ENCODE data around the gene GSK3A. TPM values are rescaled to one million over a fixed set of nuclear protein-coding genes. Genes with fewer than 3 reads are reported as not detected.
A peak's percentile ranks its signal among the peaks of the same experiment; 100 is the strongest.

Gene GSK3A
- total and polyA plus RNA-seq, 9 of the 15 experiments (the other 6 are each of a cell fraction or from before 2014, with no cell fraction given): 0.62 to 90.7 (median 33.3) TPM

- TF ChIP-seq ZNF512 (tag; IDR thresholded peaks at IDR 0.05) (no peak), ZC3H8 (IDR thresholded peaks at IDR 0.05) (no peak), ZNF197 (CRISPR knock-in tag; IDR thresholded peaks at IDR 0.05; ENCODE audit: low read depth) (no peak), ZBTB17 (CRISPR knock-in tag; IDR thresholded peaks at IDR 0.05) (no peak), FOXK1 (CRISPR knock-in tag; IDR thresholded peaks at IDR 0.05; ENCODE audit: borderline replicate concordance) (no peak), ATF1 (CRISPR knock-in tag; IDR thresholded peaks at IDR 0.05) (no peak), ATF1 (tag; IDR thresholded peaks at IDR 0.05) (no peak), DEAF1 (CRISPR knock-in tag; IDR thresholded peaks at IDR 0.05) (no peak), CTBP1 (IDR thresholded peaks at IDR 0.05; ENCODE audit: borderline replicate concordance) (peak; percentile 74), ARID3B (CRISPR knock-in tag; IDR thresholded peaks at IDR 0.05; ENCODE audit: borderline replicate concordance) (no peak), USF1 (CRISPR knock-in tag; IDR thresholded peaks at IDR 0.05) (no peak), DACH1 (IDR thresholded peaks at IDR 0.05; ENCODE audit: partially characterized antibody) (peak; percentile 32), IRF2 (CRISPR knock-in tag; IDR thresholded peaks at IDR 0.05) (no peak), KLF13 (tag; IDR thresholded peaks at IDR 0.05; ENCODE audit: borderline replicate concordance, low read depth) (no peak), SMARCE1 (IDR thresholded peaks at IDR 0.05) (no peak), SETDB1 (IDR thresholded peaks at IDR 0.05; ENCODE audit: low read length) (no peak), FOXP4 (CRISPR knock-in tag; IDR thresholded peaks at IDR 0.05; ENCODE audit: borderline replicate concordance) (0 out of 2 replicates have a peak, but pooled peaks have one; percentile 5), ZNF134 (CRISPR knock-in tag; conservative IDR thresholded peaks at IDR 0.05) (peak; percentile 66), TAF15 (IDR thresholded peaks at IDR 0.05; ENCODE audit: low read depth, low read length) (no peak), LCOR (CRISPR knock-in tag; IDR thresholded peaks at IDR 0.05) (no peak), WHSC1 (IDR thresholded peaks at IDR 0.05; ENCODE audit: low read length) (no peak), PTTG1 (tag; IDR thresholded peaks at IDR 0.05; ENCODE audit: low read depth) (no peak), CCAR2 (IDR thresholded peaks at IDR 0.05; ENCODE audit: low read depth, low read length) (no peak), ZEB2 (IDR thresholded peaks at IDR 0.05) (peak; percentile 43; the same call in 1 of the 2 replicates)
Observed at GRCh38 chr19:42229855-42230351, 12.5 kb downstream of the GSK3A start (continued).
